Parathyroid adenoma (tissue), 2 donors: Measurements from ENCODE around the gene OR5K4.

Experiments
- H2AFZ ChIP-seq: fragments of 300-600 bp; sonication (generic); one replicate; pipeline ENCODE4 v1.7.0; 2017; ENCODE audit warnings: antibody characterized with exemption, mild to moderate bottlenecking
- H3K27ac ChIP-seq: fragments of 300-600 bp; sonication (generic); one replicate; pipeline ENCODE4 v1.7.0; 2017
- H3K27me3 ChIP-seq: fragments of 300-600 bp; sonication (generic); one replicate; pipeline ENCODE4 v1.7.0; 2017; ENCODE audit warnings: low read length; ENCODE audit not compliant: control insufficient read depth, insufficient read depth
- H3K36me3 ChIP-seq: fragments of 300-600 bp; sonication (generic); one replicate; pipeline ENCODE4 v1.7.0; 2017; ENCODE audit warnings: low read length; ENCODE audit not compliant: control insufficient read depth, insufficient read depth
- H3K4me1 ChIP-seq: fragments of 300-600 bp; sonication (generic); one replicate; pipeline ENCODE4 v1.7.0; 2017; ENCODE audit warnings: control low read depth
- H3K4me2 ChIP-seq: fragments of 300-600 bp; sonication (generic); one replicate; pipeline ENCODE4 v1.7.0; 2017; ENCODE audit warnings: low read length
- H3K4me3 ChIP-seq: fragments of 300-600 bp; sonication (generic); one replicate; pipeline ENCODE4 v1.7.0; 2017; ENCODE audit warnings: low read depth, low read length
- H3K79me2 ChIP-seq: fragments of 300-600 bp; sonication (generic); one replicate; pipeline ENCODE4 v1.7.0; 2017; ENCODE audit warnings: control low read depth
- H3K9ac ChIP-seq: fragments of 300-600 bp; sonication (generic); one replicate; pipeline ENCODE4 v1.7.0; 2017; ENCODE audit warnings: mild to moderate bottlenecking
- H3K9me3 ChIP-seq: fragments of 300-600 bp; sonication (generic); one replicate; pipeline ENCODE4 v1.7.0; 2017; ENCODE audit warnings: low read length; ENCODE audit not compliant: control insufficient read depth
- TF ChIP-seq, protein P1 (sequence below): fragments of 300-600 bp; sonication (generic); IDR thresholded peaks from one replicate; pipeline ENCODE4 v1.7.0; 2017; ENCODE audit warnings: antibody characterized with exemption, mild to moderate bottlenecking
- donor health status: primary hyperparathyroidism.

Gene OR5K4

DNA sequence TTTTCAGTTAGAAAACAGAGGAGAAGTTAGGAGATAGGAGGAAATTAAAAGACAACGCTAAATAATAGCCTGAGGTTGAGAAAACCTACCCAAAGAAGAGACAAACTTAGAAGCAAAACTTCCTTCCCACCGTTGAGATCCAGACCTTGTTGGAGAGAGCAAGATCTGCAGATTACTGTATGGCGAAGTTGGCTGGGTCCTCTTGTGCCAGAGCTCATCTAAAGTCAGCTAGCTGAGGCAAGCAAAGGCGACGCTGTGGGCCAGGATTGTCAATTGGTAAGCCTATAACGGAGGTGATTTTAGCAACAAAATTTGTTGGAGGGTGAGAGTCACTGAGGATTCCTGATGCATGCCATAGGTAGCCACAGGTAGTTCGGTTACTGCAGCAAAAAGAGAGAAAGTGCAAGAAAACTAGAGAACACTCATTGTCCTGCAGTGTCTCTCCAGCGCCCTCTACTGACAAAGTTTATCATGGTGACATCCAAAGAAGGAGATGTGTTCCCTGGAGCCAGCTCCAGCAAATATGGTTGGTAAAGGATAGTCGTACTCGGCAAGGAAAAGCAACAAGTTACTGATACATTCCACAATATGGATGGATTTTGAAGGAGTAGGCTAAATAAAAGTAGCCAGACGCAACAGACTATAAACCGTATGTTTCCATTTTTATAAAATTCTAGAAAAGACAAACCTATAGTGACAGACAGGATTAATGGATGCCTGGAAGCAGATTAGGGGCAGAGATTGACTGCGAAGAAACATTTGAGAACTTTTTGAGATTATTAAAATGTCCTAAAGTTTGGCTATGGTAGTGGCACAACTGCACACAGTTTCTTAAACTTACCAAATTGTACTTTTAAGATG is 9.8 kb upstream of the OR5K4 start:
- no peaks in the 10 kb centered on the region for H3K4me1 ChIP-seq
- no peaks in the 10 kb centered on the region for H3K27me3 ChIP-seq
- no peaks in the 10 kb centered on the region for H3K79me2 ChIP-seq
- H3K27ac ChIP-seq = no peak overlapping the region
- H3K4me2 ChIP-seq = no peak overlapping the region
- no peak overlapping the region for H3K4me3 ChIP-seq
- no peaks in the 10 kb centered on the region for H3K36me3 ChIP-seq
- H2AFZ ChIP-seq = no peak overlapping the region
- H3K9me3 ChIP-seq = no peaks in the 10 kb centered on the region
- no peak overlapping the region for H3K9ac ChIP-seq
- TF ChIP-seq, protein P1, sequence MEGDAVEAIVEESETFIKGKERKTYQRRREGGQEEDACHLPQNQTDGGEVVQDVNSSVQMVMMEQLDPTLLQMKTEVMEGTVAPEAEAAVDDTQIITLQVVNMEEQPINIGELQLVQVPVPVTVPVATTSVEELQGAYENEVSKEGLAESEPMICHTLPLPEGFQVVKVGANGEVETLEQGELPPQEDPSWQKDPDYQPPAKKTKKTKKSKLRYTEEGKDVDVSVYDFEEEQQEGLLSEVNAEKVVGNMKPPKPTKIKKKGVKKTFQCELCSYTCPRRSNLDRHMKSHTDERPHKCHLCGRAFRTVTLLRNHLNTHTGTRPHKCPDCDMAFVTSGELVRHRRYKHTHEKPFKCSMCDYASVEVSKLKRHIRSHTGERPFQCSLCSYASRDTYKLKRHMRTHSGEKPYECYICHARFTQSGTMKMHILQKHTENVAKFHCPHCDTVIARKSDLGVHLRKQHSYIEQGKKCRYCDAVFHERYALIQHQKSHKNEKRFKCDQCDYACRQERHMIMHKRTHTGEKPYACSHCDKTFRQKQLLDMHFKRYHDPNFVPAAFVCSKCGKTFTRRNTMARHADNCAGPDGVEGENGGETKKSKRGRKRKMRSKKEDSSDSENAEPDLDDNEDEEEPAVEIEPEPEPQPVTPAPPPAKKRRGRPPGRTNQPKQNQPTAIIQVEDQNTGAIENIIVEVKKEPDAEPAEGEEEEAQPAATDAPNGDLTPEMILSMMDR = no peak

DNA sequence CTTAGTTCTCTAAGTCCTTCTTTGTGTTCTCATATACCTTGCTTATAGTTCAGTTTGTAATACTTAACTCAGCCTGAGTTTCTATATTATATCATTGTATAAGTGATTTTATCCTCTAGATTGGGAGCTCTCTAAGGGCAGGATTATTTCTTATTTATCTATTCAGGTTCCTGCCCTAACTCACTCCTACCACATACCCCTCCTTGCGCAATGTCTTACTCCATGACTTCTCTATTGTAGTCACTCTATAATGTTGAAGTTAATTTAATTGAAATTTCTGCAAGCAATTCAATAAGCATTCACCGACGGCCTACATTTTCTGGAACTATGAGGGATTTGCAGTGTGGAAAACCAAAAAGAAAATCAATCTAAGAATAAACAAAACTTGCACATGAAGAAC is 3.6 kb upstream of the OR5K4 start:
- H3K4me3 ChIP-seq = no peak overlapping the region
- H3K9me3 ChIP-seq = no peaks in the 10 kb centered on the region
- H3K79me2 ChIP-seq = no peaks in the 10 kb centered on the region
- no peak overlapping the region for H2AFZ ChIP-seq
- H3K4me1 ChIP-seq = no peaks in the 10 kb centered on the region
- H3K4me2 ChIP-seq = no peak overlapping the region
- no peaks in the 10 kb centered on the region for H3K27me3 ChIP-seq
- TF ChIP-seq, protein P1 = no peak
- no peak overlapping the region for H3K27ac ChIP-seq
- H3K9ac ChIP-seq = no peak overlapping the region
- H3K36me3 ChIP-seq = no peaks in the 10 kb centered on the region

DNA sequence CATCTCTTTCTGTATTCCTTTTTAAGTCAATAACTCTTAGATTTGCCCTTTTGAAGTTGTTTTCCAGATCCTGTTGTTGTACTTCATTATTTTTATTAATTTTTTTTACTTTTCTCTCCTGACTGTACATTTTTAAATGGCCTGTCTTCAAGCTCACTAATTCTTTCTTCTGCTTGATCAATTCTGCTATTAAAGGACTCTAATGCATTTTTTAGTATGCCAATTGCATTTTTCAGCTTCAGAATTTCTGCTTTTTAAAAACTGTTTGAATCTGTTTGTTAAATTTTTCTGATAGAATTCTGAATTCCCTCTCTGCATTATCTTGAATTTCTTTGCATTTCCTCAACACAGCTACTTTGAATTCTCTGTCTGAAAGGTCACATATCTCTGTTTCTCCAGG is 5.6 kb downstream of the OR5K4 start:
- H3K9ac ChIP-seq = no peak overlapping the region
- no peaks in the 10 kb centered on the region for H3K79me2 ChIP-seq
- H3K4me2 ChIP-seq = no peak overlapping the region
- TF ChIP-seq, protein P1 = no peak
- H3K27me3 ChIP-seq = no peaks in the 10 kb centered on the region
- H3K4me1 ChIP-seq = no peaks in the 10 kb centered on the region
- H3K36me3 ChIP-seq = no peaks in the 10 kb centered on the region
- H3K27ac ChIP-seq = no peak overlapping the region
- H3K4me3 ChIP-seq = no peak overlapping the region
- H3K9me3 ChIP-seq = no peaks in the 10 kb centered on the region
- no peak overlapping the region for H2AFZ ChIP-seq

DNA sequence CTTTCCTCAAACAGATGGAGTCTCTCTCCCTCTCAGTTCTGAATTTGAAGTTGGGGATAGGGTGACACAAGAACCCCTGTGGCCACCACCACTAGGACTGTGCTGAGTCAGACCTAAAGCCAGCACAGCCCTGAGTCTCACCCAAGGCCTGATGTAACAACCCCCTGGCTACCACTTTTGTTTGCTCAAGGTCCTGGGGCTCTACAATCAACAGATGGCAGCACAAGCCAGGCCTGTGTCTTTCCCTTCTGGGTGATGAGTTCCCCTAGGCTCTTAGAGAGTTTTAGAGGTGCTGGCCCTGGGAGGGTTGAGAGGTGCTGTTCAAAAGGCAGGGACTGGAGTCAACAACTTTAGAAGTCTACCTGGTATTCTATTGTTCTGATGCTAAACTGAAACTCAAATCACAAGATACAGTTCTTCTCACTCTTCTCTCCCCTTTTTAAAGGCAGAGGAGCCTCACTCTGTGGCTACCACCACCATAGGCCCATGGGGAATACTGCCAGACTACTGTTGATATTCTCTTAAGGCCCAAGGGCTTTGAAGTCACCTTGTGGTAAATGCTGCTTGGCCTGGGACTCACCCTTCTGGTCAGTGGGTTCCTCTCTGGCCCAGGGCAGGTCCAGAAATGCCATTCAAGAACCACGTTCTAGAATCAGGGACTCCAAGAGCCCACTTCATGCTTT is 6.5 kb downstream of the OR5K4 start:
- Histone ChIP-seq H3K27ac (no peak overlapping the region), H3K9me3 (no peaks in the 10 kb centered on the region), H3K27me3 (no peaks in the 10 kb centered on the region), H3K4me1 (no peaks in the 10 kb centered on the region), H3K4me2 (no peak overlapping the region), H3K4me3 (no peak overlapping the region), H3K79me2 (no peaks in the 10 kb centered on the region), H2AFZ (no peak overlapping the region), H3K9ac (no peak overlapping the region), H3K36me3 (no peaks in the 10 kb centered on the region)
- TF ChIP-seq, protein P1 = no peak
